Keratinocyte (primary cell): Measurements from ENCODE around the gene CYP2A6. TPM values are rescaled to one million over a fixed set of nuclear protein-coding genes. Genes with fewer than 3 reads are reported as not detected.
A peak's percentile ranks its signal among the peaks of the same experiment; 100 is the strongest.

ENCODE experiments used
- DNase-seq: peaks from one replicate; pipeline ENCODE4 v3.0.0-alpha.2; 2011; ENCODE audit warnings: low read depth, missing footprints, low spot score
- FAIRE-seq: peaks from 2 replicates; lab custom pipeline; 2011; peaks lifted over from hg19 to GRCh38; lab: Jason Lieb, UNC
- H2AFZ ChIP-seq: 2 replicates; pipeline ENCODE4 v1.6.0; 2012; ENCODE audit warnings: low read length, control low read depth, inconsistent platforms; ENCODE audit not compliant: control insufficient read depth
- H3K27ac ChIP-seq: 2 replicates; pipeline ENCODE4 v1.5.1; 2011; ENCODE audit warnings: low read length; ENCODE audit not compliant: control insufficient read depth, insufficient read depth
- H3K27me3 ChIP-seq: 3 replicates; pipeline ENCODE4 v1.6.0; 2011; ENCODE audit warnings: low read length; ENCODE audit not compliant: control insufficient read depth, insufficient read depth; ENCODE audit errors: extremely low read depth
- H3K36me3 ChIP-seq, 2 experiments: 2 replicates in 1 of 2; 3 replicates in 1 of 2; pipeline ENCODE4 v1.5.1; 2011; ENCODE audit warnings: low read length in 2 of 2, mild to moderate bottlenecking in 1 of 2; ENCODE audit not compliant: control insufficient read depth in 2 of 2, insufficient read depth in 2 of 2; ENCODE audit errors: extremely low read depth in 1 of 2
- H3K4me1 ChIP-seq: 3 replicates; pipeline ENCODE4 v1.5.1; 2011; ENCODE audit warnings: low read length; ENCODE audit not compliant: control insufficient read depth, insufficient read depth; ENCODE audit errors: extremely low read depth
- H3K4me2 ChIP-seq: 3 replicates; pipeline ENCODE4 v1.6.0; 2011; ENCODE audit warnings: low read depth, low read length; ENCODE audit not compliant: control insufficient read depth, insufficient read depth; ENCODE audit errors: extremely low read depth
- H3K4me3 ChIP-seq, 3 experiments: fragments of 200-600 bp in 1 of 3; sonication (generic) in 1 of 3; 2 replicates in 2 of 3; 3 replicates in 1 of 3; pipeline ENCODE4 v1.5.1; 2011 to 2016; ENCODE audit warnings: low read length in 3 of 3, mild to moderate bottlenecking in 3 of 3, control low read depth in 2 of 3, inconsistent platforms in 1 of 3, low read depth in 1 of 3, mixed read lengths in 1 of 3, mixed run types in 1 of 3, moderate library complexity in 1 of 3; ENCODE audit not compliant: control insufficient read depth in 2 of 3, insufficient read depth in 2 of 3; ENCODE audit errors: extremely low read depth in 1 of 3
- H3K79me2 ChIP-seq: 2 replicates; pipeline ENCODE4 v1.6.0; 2012; ENCODE audit warnings: low read length; ENCODE audit not compliant: control insufficient read depth, insufficient read depth
- H3K9ac ChIP-seq: 3 replicates; pipeline ENCODE4 v1.6.0; 2011; ENCODE audit warnings: low read length; ENCODE audit not compliant: control insufficient read depth, insufficient read depth; ENCODE audit errors: extremely low read depth
- H3K9me1 ChIP-seq: 3 replicates; pipeline ENCODE4 v1.6.0; 2011; ENCODE audit warnings: low read length; ENCODE audit not compliant: control insufficient read depth, insufficient read depth; ENCODE audit errors: extremely low read depth
- H3K9me3 ChIP-seq: 2 replicates; pipeline ENCODE4 v1.5.1; 2012; ENCODE audit warnings: low read depth, low read length; ENCODE audit not compliant: control insufficient read depth
- H4K20me1 ChIP-seq: 3 replicates; pipeline ENCODE4 v1.6.0; 2011; ENCODE audit warnings: low read length; ENCODE audit not compliant: control insufficient read depth, insufficient read depth; ENCODE audit errors: extremely low read depth
- CTCF ChIP-seq, 3 experiments: IDR thresholded peaks in 1 of 3; conservative IDR thresholded peaks in 1 of 3; optimal IDR thresholded peaks in 1 of 3; 2 replicates in 2 of 3; 3 replicates in 1 of 3; pipeline versions ENCODE3 to v1.5.1; 2011; ENCODE audit warnings: low read length in 3 of 3, mild to moderate bottlenecking in 3 of 3, moderate library complexity in 2 of 3, control low read depth in 1 of 3, inconsistent platforms in 1 of 3; ENCODE audit not compliant: insufficient read depth in 2 of 3; ENCODE audit errors: extremely low read depth in 1 of 3
- EZH2 ChIP-seq: IDR thresholded peaks from one replicate; pipeline ENCODE4 v1.6.1; 2012; ENCODE audit warnings: inconsistent platforms, mild to moderate bottlenecking, low read length, moderate library complexity
- dilution Hi-C: fragments of 300-500 bp; cut with MboI; formaldehyde crosslinking; loops from one replicate; pipeline ENCODE4 v1.7.0; 2020; ENCODE audit warnings: low sequenced_read_pairs; ENCODE audit not compliant: extremely low pct_ligation_motif_present
- polyA plus RNA-seq, 5 experiments: library from polyadenylated mRNA; depleted of rRNA in 3 of 5; stranded (reverse) in 3 of 5; stranded (forward) in 1 of 5; unstranded in 1 of 5; fragments of >200 nt; gene quantifications; 1 replicate in 1 of 5; 2 replicates in 3 of 5; 3 replicates in 1 of 5; pipeline versions ENCODE4 v1.2.1 to v1.2.3, GENCODE V29; 2011 to 2012; ENCODE audit warnings: missing spikeins in 2 of 5, low read depth in 1 of 5, low replicate concordance in 1 of 5

CYP2A6 gene
- polyA plus RNA-seq, 1 donor (not counting 4 experiments of a cell fraction or from before 2014, with no cell fraction given) = not detected

- Histone ChIP-seq H3K27me3 (no peaks in the 10 kb centered on the region), H3K36me3 (peaks cover 38 to 44% of the 10 kb centered on the region in 2 experiments), H3K4me3 (peak overlapping the region in 1 of 3 experiments; percentile 23), H3K4me2 (peak overlapping the region; percentile 29), H3K27ac (peak overlapping the region; percentile 37), H3K9me1 (peaks cover 8% of the 10 kb centered on the region), H3K79me2 (peaks cover 53% of the 10 kb centered on the region), H2AFZ (no peak overlapping the region), H3K4me1 (peaks cover 54% of the 10 kb centered on the region), H4K20me1 (peaks cover 42% of the 10 kb centered on the region), H3K9me3 (no peaks in the 10 kb centered on the region), H3K9ac (peak overlapping the region; percentile 11)
- peak; percentile 58 for FAIRE-seq
- dilution Hi-C loops = no loop called here
- peak; percentile 86 for DNase-seq
- TF ChIP-seq EZH2 (no peak), CTCF (optimal IDR thresholded peaks at IDR 0.05 in 1 of 3, IDR thresholded peaks at IDR 0.05 in 1 of 3, conservative IDR thresholded peaks at IDR 0.05 in 1 of 3; ENCODE audit: extremely low read depth in 1 of 3, insufficient read depth in 2 of 3, low read length in 3 of 3) (peak; percentile 79 to 96 (median 81))
Measured at GRCh38 chr19:40806423-40807146, 43.7 kb downstream of the CYP2A6 start.

- Histone ChIP-seq H3K4me3 (no peak overlapping the region), H3K9me3 (no peaks in the 10 kb centered on the region), H3K79me2 (peaks cover 64% of the 10 kb centered on the region), H3K4me2 (no peak overlapping the region), H3K36me3 (peaks cover 46 to 57% of the 10 kb centered on the region in 2 experiments), H3K27me3 (no peaks in the 10 kb centered on the region), H3K27ac (no peak overlapping the region), H3K4me1 (peaks cover 57% of the 10 kb centered on the region), H4K20me1 (peaks cover 42% of the 10 kb centered on the region), H2AFZ (no peak overlapping the region), H3K9ac (no peak overlapping the region), H3K9me1 (peaks cover 10% of the 10 kb centered on the region)
- no peak for DNase-seq
- TF ChIP-seq CTCF (optimal IDR thresholded peaks at IDR 0.05 in 1 of 3, IDR thresholded peaks at IDR 0.05 in 1 of 3, conservative IDR thresholded peaks at IDR 0.05 in 1 of 3; ENCODE audit: extremely low read depth in 1 of 3, insufficient read depth in 2 of 3, low read length in 3 of 3) (no peak), EZH2 (no peak)
- no peak for FAIRE-seq
- dilution Hi-C loops = no loop called here
Measured at GRCh38 chr19:40805258-40805868, 44.9 kb downstream of the CYP2A6 start.
